NCI-H187 (cell line): Measurements from ENCODE around the gene RGN.
"Not testable (repeated sequence)": the region's sequence is repeated elsewhere in the genome, so short reads cannot be mapped to it uniquely, and the experiment has no call there.

Experiments
- DNase-seq, 2 experiments: peaks; one replicate each; lab custom pipeline; 2025; lab: John Stamatoyannopoulos, UW

The RGN gene

DNA sequence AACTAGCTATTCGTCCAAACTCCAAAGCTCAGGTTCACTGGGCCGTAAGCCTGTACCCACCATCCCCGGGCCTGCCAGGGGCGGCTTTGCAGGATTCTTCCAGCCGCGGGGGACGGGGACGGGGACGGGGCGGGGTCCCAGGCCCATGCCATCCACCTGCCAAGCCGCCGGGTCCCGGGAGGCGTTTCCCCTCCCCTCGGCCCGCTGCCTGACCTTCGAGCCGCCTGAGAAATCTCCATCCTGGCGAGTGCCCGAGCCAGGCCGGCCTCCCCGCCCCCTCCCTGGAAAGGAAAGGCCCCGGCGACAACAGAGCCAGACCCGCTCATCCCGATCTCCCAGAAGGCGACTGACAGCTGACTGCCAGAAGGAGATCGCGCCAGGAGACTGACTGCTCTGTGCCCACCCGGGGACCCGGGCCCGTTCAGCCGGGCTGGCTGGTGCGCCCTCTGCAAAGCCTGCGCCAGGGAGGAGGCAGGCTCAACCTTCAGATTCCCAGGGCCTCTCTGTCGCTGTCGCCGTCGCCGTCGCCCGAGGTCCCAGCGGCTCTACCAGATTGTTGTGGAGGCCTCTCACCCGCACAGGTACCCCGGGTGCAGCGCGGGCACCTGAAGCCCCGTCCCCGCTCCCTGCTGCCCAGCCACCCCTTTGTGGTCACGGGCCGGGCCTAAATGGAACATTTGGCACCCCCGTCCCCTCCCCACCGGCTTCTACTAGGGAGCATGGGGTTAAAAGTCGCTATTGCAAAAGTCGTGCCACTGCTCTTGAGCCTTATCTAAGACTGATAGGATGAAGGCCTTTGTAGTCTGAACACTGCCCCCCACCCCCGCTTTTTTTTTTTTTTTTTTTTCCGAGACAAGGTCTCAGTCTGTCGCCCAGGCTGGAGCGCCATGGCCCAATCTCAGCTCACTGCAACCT lies at the start of gene RGN:
RGN (plus strand) TSS at position 315 of the 915 bp plus-strand sequence. CDS start 2,702 bp downstream, outside the sequence.
- no peak for DNase-seq

DNA sequence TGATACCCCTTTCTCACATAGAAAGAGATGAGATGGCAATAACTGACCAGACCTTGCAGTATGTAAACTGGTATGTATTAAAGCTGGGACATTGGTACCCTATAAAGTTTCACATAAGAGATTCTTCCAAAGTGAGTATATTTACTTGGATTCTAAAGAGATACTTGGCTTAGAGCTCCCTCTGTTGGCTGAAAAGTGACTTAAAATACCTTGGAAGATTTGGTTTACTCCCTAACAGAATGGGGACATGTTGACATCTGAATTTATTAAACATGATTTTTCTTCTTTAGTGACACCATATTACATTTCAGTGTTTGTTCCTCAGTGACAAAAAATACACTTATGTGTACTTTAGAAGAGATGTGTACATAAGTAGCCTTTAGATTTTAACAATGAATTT lies 47.9 kb upstream of the RGN start:
- no peak for DNase-seq

DNA sequence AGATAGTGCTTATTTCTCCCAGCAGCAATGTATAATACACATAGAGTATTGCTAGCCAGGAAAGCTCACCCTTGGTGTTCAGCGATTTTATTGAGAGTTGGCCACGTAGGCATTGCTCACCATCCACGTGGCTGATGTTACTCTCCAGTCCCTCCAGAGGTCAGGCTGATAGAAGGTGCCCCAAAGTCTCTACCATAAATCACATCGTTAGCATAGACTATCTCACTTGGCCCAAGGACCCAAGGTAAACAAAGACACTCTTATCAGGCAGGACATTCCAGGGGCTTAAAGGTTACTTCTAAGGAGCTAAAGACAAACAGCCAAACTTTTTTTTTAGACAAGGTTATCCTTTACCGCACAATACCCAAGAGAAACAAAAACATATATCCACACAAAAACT lies 30.3 kb upstream of the RGN start:
- DNase-seq: no peak

DNA sequence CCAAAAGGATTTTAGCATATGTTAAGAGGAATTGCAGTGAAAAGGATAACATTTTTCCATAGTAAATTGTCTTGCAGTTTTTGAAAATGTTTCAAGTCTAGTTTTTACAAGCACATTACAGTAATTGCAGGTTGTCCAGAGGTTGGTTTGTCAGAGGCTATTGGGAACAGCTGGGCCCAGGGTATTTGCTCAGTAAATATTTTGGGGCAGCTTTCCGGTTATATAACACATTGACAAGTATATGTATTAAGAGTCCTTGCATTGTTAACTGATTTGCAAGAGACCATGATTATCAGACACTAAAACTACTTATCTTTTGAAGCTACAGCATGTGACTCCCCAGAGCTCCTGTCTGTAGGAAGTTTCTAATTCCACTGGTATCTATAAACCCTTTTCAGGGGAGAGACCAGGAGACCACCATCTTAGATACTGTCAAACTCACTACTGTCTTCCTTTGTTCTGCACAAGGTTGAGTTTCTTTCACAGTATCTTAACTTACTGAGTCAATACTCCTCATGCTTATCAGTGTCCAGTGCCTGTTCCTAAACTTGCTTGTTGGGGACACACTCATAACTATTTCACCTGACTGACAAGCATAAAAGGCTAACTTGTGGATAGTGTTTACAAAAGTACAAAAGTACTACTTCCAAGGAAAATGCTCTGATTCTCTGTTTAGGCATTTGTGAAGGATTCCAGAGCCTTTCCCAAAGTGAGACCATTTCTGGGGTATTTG lies 18.9 kb upstream of the RGN start:
- no peak for DNase-seq

DNA sequence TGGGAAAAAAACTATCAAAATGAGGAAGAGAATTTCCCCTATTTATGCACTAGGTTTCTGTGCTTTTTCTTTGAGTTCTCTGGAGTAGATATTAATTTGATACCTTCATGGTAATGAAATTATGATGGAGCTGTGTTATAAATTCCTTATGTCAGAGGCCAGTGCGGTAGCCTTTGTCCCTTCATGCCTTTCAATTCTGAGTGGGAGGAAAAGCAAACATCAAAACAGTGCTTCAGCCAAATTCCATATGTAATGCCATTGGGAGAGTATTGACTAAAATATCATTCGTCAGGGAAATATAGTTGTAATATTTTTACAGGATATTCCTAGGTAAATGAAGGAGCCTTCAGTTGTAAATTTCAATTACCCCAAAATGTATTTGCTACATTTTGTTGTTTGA lies 17.5 kb upstream of the RGN start:
- DNase-seq: no peak

DNA sequence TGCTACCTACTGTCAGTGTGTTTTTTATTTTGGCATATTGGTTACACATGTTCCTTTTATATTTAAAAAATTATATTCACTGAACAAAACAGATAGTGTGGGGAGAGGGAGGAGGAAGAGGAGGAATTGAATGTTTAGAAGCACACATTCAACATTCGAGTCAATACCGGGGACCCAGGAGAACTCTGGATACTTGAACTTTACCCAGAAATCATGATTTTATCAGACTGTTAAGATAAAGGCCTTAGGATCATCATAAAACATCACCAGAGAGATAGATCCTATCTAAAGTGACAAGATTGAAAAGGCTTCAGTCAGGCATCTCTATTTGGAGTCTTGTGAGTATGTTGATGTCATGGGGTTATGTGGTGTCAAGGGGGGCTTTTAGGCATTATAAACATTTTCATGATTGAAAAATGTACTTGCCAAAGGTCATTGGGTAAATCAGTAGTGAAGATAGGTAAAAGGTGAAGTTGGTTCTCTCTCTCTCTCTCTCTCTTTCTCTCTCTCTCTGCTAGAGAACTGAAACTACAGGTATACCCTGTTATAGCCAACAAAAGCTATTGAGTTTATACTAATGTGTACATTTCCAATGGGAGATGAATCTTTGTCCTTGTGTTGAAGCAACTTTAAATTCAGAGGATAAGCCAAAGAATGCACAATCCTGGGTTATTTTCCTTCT lies 16.9 kb upstream of the RGN start:
- DNase-seq: no peak

DNA sequence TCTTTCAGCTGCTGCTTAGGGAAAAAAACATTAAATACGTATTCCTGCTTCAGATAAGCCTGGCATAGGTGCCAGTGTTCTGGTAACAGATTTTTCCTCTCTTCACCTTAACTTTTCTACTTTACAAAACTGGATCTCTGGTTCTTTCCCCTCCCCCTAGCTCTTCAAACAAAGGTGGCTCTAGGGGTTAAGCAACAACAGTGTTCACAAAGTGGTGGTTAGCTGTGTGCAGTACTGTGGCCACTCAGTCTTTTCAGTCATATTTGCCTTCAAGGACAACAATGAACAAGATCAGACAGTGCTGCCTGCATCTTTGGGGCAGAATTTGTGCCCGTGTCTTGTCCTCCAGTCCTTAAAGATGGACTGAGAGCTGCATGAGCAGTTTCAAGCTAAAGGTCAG lies 15.1 kb upstream of the RGN start:
- no peak for DNase-seq

DNA sequence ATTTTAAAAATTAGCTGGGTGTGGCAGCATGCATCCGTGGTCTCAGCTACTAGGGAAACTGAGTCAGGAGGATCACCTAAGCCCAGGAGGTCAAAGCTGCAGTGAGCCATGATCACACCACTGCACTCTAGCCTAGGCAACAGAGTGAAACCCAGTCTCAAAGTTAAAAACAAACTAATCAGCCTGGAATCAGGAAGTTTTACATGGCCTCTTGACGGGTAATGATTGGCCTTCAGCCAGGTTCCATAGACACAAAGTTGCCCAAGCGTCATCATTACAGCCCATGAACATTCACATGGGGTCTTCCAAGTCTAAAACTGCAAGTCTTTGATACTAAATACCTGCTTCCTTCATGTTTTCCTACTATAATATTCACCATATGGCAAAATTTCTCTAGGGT lies 10.0 kb upstream of the RGN start:
- no peak for DNase-seq

DNA sequence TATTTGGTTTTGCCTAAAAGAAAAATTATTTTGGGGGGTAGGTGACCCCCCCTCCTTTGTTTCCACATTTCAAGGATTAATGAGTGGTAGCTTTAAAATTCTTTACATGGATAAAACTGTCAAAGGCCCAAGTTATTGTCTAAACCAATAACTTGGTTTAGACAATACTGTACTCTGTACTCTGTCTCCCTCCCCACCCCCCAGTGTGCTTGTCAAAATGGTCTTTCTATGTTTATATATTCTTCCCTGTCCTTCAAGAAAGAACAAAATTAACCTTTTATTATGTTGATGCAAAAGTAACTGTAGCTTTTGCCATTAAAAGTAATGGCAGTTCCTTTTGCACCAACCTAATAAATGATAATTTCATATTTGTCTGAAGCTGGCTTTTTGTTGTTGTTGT lies 9.5 kb upstream of the RGN start:
- DNase-seq: no peak

DNA sequence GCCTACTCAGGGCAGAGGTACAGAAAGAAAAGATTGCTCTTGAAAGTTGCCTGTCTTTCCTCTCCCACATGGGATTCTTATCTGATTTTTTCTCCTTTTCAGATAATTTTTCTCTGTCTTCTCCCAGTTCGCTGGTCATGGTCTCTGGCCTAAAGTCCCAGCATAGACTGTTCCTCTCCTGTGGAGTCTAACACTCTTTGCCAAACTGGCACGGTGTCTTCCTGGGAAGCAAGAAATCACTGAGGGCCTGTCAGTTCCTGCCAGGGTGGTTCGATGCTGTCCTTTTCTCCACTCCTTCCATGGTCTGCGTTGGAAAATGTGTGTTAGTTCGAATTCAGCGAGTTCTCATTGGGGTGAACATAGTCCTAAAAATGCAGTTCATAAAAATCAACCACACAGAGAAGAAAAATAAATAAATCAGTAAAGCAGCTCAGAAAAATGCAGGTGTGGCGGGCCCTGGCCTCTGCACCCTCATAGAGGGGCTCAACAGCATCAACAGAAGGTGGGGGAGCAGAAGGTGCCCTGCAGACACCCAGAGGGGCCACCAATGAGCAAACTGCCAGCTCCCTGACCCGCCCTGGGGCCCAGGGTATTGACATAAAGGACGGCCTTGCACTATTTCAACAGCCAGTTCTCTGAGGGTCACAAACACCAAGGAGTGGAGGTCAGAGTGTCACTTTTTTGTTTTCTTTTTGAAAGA lies 2.1 kb downstream of the RGN start:
- DNase-seq: no peak

DNA sequence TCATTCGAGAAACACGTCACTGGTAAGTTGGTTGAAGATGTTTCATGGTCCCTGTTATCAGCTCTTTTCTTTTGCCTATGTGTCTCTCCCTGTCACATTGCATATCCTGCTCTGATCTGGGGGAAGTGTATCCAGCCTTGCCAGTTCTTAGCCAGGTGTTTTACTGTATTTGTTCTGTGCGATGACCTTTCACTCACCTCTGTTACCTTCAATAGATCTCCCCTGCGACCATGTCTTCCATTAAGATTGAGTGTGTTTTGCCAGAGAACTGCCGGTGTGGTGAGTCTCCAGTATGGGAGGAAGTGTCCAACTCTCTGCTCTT lies 2.6 kb downstream of the RGN start:
- no peak for DNase-seq

DNA sequence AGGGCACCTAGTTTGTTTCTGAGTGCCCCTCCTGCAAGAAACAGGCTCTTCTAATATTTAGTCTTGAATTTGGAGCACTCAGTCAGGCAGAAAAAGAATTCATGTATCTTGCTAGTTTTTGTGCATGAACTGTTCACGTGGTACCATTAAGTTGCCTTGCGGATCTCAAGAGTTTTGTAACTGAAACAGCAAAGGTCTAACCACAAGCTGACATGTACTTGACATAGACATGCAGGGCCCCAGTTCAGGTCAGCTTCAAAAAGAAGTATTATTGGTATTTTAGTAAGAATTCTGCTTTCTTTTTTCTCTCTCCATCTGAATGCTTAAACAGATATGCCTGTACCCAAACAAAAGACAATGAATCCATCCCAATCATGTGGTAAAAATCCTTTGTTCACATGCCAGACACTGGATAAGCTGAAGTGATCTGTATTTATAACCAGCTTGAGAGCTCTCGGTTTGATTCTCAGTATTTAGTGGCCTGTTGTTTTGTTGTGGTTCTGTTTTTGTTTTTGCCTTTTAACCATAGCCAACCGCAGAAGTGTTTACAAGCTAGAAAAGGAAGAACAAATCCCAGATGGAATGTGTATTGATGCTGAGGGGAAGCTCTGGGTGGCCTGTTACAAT lies 13.0 kb downstream of the RGN start:
- no peak for DNase-seq

DNA sequence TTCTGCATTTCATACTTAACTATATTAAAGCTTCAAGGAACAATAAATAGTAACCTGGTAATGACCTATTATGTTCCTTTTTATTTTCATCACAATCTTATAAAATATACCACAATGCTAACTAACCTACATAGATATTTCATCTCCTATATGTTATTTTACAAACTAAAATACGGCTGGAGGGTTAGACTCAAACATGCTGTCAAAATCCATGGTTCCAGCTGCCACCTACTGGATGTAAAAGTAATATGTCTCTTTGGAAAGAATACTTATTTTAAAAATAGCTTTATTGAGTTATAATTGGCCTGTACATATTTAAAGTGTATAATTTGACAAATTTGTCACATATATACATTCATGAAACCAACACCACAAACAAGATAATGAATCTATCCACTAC lies 15.0 kb downstream of the RGN start:
- no peak for DNase-seq

DNA sequence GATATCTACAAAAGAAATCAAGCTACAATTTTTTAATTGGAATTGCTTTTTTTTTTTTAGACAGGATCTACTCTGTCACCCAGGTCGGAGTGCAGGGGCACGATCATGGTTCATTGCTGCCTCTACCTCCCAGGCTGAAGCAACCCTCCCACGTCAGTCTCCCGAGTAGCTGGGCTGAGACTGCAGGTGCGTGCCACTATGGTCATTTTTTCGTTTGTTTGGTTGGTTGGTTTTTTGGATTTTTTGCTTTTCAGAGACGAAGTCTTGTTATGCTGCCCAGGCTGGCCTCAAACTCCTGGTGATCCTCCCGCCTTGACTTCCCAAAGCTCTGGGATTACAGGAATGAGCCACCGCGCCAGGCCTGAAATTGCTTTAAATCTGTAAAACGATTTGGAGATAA lies 15.6 kb downstream of the RGN start:
- no peak for DNase-seq

DNA sequence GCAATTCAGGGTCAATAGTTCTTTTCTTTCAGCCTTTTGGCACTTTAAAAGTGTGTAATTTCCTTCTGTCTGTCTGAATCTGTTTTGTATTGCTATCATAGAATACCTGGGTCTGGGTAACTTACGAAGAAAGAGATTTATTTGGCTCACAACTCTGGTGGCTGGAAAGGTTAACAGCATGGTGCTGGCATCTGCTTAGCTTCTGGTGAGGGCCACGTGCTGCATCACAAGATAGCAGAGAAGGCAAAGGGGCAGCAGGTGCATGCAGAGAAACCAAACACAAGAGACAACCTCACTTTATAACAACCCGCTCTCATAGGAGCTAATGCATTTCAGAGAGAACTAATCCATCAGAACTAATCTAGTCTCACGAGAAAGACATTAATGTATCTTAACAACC lies 18.8 kb downstream of the RGN start:
- DNase-seq: no peak

DNA sequence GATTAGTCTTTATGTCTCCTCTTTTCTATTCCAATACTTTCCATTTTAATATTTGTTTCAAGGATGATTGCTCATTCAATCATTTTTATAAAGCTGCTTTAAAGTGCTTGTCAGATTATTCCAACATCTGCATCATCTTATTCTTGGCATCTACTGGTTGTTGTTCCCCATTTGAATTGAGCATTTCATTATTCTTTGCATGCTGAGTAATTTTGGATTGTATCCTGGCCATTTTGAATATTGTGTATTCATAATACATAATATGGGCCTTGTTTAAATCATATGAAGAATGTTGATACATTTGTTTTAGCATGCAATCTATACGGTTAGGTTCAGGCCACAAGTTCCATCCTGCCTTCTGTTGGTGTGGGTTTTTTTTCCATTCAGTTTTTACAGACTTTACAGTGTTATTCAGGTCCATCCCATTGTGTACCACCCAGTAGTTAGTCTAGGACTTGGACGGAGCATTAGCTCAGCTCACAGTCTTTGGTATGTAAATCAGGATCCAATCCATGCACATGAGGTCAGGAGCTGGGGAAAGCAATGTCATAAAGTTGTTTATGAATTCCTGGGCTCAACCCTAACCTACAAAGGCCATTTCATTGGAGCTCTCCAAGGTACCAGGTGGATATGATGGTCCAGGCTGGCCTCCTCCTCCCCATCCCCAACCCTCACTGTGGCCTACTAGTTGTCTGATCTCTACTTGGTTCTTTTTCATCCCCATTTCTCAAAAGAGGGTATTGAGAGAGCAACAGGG lies 20.3 kb downstream of the RGN start:
- no peak for DNase-seq

DNA sequence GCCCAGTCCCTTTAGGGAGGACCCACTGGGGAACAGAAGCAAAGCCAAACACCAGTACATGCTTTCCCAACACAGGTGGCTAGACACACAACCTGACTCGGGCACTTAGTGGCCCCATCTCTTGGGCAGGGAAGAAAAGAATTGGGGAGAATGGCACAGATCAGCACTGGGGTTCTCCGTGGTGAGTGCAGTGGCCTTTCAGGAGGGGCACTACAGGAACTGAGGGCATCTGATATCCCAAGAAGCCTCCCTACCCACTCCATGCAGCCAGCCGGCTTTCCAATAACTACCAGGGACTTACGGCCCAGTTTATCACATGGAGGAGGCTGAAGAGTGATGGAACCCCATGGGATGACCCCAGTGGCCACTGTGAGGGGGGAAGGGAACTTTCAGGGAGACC lies 23.0 kb downstream of the RGN start:
- DNase-seq: no peak

DNA sequence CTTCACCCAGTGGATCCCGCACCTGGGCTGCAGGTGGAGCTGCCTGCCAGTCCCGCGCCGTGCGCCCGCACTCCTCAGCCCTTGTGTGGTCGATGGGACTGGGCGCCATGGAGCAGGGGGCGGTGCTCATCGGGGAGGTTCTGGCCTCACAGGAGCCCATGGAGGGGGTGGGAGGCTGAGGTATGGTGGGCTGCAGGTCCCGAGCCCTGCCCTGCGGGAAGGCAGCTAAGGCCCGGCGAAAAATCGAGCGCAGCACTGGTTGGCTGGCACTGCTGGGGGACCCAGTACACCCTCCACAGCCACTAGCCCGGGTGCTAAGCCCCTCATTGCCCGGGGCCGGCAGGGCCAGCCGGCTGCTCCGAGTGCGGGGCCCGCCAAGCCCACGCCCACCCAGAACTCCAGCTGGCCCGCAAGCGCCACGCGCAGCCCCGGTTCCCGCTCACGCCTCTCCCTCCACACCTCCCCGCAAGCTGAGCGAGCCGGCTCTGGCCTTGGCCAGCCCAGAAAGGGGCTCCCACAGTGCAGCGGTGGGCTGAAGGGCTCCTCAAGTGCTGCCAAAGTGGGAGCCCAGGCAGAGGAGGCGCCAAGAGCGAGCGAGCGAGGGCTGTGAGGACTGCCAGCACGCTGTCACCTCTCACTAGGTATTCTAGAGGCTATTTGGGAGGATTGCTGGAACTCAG lies 32.8 kb downstream of the RGN start:
- DNase-seq: not testable (repeated sequence)

DNA sequence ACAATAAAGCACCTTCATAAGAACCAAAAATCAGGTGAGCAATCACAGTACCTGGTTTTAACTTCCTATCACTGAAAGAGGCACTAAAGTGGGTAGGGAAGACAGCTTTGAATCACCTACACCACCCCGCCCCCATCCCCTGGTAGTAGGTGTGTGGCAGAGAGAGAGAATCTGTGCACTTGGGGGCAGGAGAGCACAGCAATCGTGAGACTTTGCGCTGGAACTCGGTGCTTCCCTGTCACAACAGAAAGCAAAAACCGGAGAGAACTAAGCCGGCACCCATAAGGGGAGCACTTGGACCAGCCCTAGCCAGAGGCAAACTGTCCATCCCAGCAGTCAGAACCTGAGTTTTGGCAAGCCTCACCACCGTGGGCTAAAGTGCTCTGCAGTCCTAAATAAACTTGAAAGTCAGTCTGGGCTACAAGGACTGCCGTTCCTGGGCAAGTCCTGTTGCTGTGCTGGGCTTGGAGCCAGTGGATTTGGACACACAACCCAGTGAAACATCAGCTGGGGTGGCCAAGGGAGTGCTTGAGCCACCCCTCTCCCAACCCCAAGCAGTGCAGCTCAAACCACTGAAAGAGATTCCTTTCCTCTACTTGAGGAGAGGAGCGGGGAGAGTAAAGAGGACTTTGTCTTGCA lies 34.2 kb downstream of the RGN start:
- DNase-seq: no peak

DNA sequence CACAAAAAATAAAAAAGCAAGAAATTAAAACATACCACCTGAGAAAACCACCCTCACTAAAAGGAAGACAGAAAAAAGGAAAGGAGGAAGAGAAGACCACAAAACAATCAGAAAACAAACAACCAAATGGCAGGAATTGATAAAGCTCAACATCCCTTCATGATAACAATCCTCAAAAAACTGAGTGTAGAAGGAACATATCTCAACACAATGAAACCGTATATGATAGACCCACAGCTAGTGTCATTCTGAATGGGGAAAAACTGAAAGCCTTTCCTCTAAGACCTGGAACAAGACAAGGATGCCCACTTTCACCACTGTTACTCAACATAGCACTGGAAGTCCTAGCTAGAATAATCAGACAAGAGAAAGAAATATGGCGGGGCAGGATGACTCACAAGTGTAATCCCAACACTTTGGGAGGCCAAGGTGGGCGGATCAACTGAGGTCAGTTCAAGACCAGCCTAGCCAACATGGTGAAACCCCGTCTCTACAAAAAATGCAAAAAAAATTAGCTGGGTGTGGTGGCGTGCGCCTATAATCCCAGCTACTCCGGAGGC lies 38.4 kb downstream of the RGN start:
- not testable (repeated sequence) for DNase-seq
